Gastrocnemius medialis (tissue), 4 donors: ENCODE measurements around the gene ASZ1.

ENCODE experiments used
- CTCF ChIP-seq, 5 experiments: fragments of 450-650 bp in 3 of 5; fragments of 200-600 bp in 2 of 5; sonication (generic) in 2 of 5; IDR thresholded peaks in 4 of 5; conservative IDR thresholded peaks in 1 of 5; 1 replicate in 4 of 5; 2 replicates in 1 of 5; pipeline ENCODE4 v1.5.1; 2016 to 2019; ENCODE audit warnings: antibody characterized with exemption in 5 of 5, mild to moderate bottlenecking in 3 of 5, moderate library complexity in 3 of 5
- POLR2A ChIP-seq, 2 donors: fragments of 450-650 bp; IDR thresholded peaks; one replicate each; pipeline ENCODE4 v1.6.1; 2017; ENCODE audit warnings: antibody characterized with exemption in 2 of 2, mild to moderate bottlenecking in 2 of 2, moderate library complexity in 2 of 2

GRCh38 chr7:117350027-117350426 lies 77.3 kb downstream of the ASZ1 start:
- TF ChIP-seq CTCF (IDR thresholded peaks at IDR 0.05 in 4 of 5, conservative IDR thresholded peaks at IDR 0.05 in 1 of 5) (no peak), POLR2A (IDR thresholded peaks at IDR 0.05) (no peak)
